SKM-1 treated with dmso at 0.1 percent for 144 hours (cell line): ENCODE measurements around the gene RHBDF2.
"Not testable (repeated sequence)": the region's sequence is repeated elsewhere in the genome, so short reads cannot be mapped to it uniquely, and the experiment has no call there.

Source experiments
- DNase-seq: peaks from one replicate; lab custom pipeline; 2025; ENCODE audit not compliant: unreplicated experiment; lab: John Stamatoyannopoulos, UW

Gene RHBDF2

DNA sequence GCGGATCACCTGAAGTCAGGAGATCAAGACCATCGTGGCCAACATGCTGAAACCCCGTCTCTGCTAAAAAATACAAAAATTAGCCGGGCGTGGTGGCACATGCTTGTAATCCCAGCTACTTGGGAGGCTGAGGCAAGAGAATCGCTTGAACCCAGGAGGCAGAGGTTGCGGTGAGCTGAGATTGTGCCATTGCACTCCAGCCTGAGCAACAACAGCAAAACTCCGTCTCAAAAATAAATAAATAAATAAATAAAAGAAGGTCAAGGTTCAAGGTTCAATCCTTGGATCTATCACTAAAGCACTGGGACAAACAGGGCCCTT lies 24.2 kb upstream of the RHBDF2 start:
- DNase-seq: not testable (repeated sequence)

DNA sequence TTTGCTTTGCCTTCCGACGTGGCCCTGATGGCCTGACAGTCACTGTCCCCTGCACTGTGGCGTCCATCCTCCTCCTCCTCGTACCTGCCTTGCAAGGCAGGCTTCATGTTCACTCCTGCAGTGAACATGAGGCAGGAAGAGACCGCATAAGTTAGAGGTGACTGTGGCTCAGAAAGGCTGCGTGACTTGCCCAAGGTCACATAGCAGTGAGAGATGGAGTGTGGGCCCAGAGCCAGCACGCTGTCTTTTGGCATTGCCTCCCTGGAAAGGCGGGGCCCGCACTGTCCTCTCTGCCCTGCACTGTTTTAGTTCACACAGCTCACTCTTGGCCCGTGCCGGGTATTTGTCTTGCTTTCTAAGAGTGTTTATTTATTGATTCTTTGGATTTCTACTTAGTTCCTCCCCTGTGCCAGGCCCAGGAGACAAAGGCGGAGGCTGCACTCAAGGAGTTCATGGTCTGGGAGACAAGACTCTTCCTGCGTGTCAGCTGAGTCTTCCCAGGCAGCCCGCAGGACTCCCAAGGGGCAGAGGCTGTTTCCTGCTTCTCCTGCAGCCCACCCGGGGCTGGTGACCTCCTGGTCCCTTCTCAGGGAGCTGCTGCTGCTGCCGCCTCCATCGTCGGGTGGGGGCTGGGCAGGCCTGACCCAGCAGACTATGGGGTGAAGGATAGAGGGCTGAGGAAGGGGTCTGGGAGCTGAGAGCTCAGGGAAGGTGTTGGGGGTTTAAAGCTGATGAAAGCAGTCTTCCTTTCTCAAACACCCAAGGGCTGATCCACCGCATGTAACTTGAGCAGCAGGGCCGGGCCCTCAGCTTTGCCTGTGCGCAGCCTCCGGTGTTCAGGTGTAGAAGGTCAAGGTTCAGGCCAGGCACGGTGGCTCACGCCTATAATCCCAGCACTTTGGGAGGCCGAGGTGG lies 23.6 kb upstream of the RHBDF2 start:
- no peak for DNase-seq

- peak; percentile 63 for DNase-seq
Observed at GRCh38 chr17:76523084-76524037, 22.1 kb upstream of the RHBDF2 start.

GRCh38 chr17:76521683-76522082 lies 20.5 kb upstream of the RHBDF2 start:
- DNase-seq: not testable (repeated sequence)

- no peak for DNase-seq
Observed at GRCh38 chr17:76521262-76521661, 20.0 kb upstream of the RHBDF2 start.

- no peak for DNase-seq
Observed at GRCh38 chr17:76519048-76519966, 18.1 kb upstream of the RHBDF2 start.

GRCh38 chr17:76517638-76518038 lies 16.4 kb upstream of the RHBDF2 start:
- DNase-seq: no peak

GRCh38 chr17:76515274-76515949 lies 14.2 kb upstream of the RHBDF2 start:
- DNase-seq: peak; percentile 54

GRCh38 chr17:76514355-76514754 lies 13.1 kb upstream of the RHBDF2 start:
- not testable (repeated sequence) for DNase-seq

- DNase-seq: no peak
Observed at GRCh38 chr17:76513306-76513692, 12.1 kb upstream of the RHBDF2 start.

- no peak for DNase-seq
Observed at GRCh38 chr17:76512366-76513305, 11.4 kb upstream of the RHBDF2 start.

DNA sequence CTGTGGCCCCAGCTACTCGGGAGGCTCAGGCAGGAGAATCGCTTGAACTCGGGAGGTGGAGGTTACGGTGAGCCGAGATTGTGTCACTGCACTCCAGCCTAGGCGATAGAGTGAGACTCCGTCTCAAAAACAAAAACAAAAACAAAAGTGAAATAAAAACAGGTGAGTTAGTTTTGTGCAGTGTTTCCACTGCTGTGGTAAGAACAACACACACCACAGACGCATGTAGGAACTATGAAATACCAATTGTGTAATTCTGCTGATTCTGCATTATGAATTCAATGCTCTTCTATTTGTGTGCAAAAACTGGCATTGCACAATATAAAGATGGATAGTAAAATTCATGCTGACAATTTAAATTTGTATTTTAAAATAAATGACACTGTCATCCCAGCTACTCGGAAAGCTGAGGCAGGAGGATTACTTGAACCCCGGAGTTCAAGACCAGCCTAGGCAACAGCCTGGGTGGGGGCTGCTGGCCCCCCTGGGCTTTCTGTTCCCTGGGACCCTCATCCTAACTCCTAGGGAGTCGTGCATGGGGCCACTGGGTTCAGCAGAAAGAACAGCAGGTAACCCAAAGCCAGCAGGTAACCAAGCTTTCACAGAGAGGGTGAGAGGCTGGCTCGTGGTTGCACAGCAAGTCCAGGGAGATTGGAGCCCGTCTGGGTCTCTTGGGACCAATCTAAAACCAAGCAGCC lies 10.6 kb upstream of the RHBDF2 start:
- no peak for DNase-seq

- no peak for DNase-seq
Observed at GRCh38 chr17:76510831-76511244, 9.6 kb upstream of the RHBDF2 start.

- DNase-seq: not testable (repeated sequence)
Observed at GRCh38 chr17:76508472-76509063, 7.3 kb upstream of the RHBDF2 start.

GRCh38 chr17:76506408-76507345 lies 5.5 kb upstream of the RHBDF2 start:
- peak; percentile 45 for DNase-seq

DNA sequence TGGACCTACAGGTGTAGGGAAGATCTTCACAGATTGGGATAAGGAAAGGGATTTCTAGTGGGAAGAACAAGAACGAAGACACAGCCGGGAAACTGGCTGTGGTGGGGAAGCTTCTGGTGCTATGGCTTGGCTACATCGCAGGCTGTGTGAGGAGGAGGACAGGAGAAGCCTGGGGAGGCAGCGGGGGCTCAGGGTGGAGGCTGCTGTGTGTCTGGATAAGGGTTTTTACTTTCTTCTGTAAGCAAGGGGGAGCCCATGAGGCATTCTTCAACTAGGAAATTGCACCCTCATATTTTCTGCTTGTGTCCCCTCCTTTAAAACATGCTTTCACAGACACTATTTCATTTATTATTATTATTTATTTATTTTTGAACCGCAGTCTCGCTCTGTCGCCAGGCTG lies 2.9 kb upstream of the RHBDF2 start:
- no peak for DNase-seq
